A549 (cell line): ENCODE results near the gene FLNB. TPM values are rescaled to one million over a fixed set of nuclear protein-coding genes. Genes with fewer than 3 reads are reported as not detected.

Experiments
- ATAC-seq, 2 experiments: fragments of 200-7000 bp in 1 of 2; fragments of >200 bp in 1 of 2; cut with Nextera tagmentation in 1 of 2; cut with Tn5 transposase in 1 of 2; 3 replicates each; pipeline versions ENCODE4 v1.8.0 to v1.9.1; 2018 to 2020; ENCODE audit warnings: mild to moderate bottlenecking in 1 of 2, moderate library complexity in 1 of 2
- CTCF ChIA-PET: fragments of 300-600 bp; sonication (Branson Sonifier 250); formaldehyde crosslinking; extraction: SDS; loops from one replicate; lab custom pipeline; 2021; ENCODE audit warnings: antibody characterized with exemption, inconsistent platforms; lab: Yijun Ruan, JAX
- POLR2A ChIA-PET: fragments of 350-600 bp; formaldehyde crosslinking; extraction: SDS; loops from one replicate; lab custom pipeline; 2021; ENCODE audit warnings: antibody characterized with exemption, inconsistent platforms; lab: Yijun Ruan, JAX
- DNase-seq, 2 experiments: peaks; one replicate each; pipeline versions ENCODE4 v3.0.0 to v3.0.0-alpha.2; 2011 to 2016; ENCODE audit warnings: low read depth in 1 of 2, low spot score in 1 of 2
- FAIRE-seq: peaks from 2 replicates; lab custom pipeline; 2011; peaks lifted over from hg19 to GRCh38; lab: Jason Lieb, UNC
- H3K27ac ChIP-seq, 2 experiments: fragments of >200 bp; sonication (Bioruptor Twin); formaldehyde crosslinking; 3 replicates each; pipeline ENCODE4 v1.5.1; 2016 to 2017
- H3K4me1 ChIP-seq: fragments of >200 bp; sonication (Bioruptor Twin); formaldehyde crosslinking; 3 replicates; pipeline ENCODE4 v1.6.1; 2016
- H3K4me2 ChIP-seq: fragments of >200 bp; sonication (Bioruptor Twin); formaldehyde crosslinking; 3 replicates; pipeline ENCODE4 v1.6.1; 2016
- H3K4me3 ChIP-seq: fragments of >200 bp; sonication (Bioruptor Twin); formaldehyde crosslinking; 3 replicates; pipeline ENCODE4 v1.5.1; 2016
- H3K9me3 ChIP-seq: fragments of >200 bp; sonication (Bioruptor Twin); formaldehyde crosslinking; 3 replicates; pipeline ENCODE4 v1.6.1; 2016
- BHLHE40 ChIP-seq: IDR thresholded peaks from 2 replicates; pipeline ENCODE4 v1.6.1; 2012; ENCODE audit warnings: low read depth, low read length, inconsistent platforms
- CBX8 ChIP-seq: fragments of 200-600 bp; sonication (generic); IDR thresholded peaks from 2 replicates; pipeline ENCODE4 v1.6.1; 2016
- CHD2 ChIP-seq: fragments of 150-350 bp; IDR thresholded peaks from 2 replicates; pipeline ENCODE4 v1.6.1; 2014; ENCODE audit warnings: low read length; ENCODE audit not compliant: partially characterized antibody
- CHD4 ChIP-seq: fragments of 200-600 bp; sonication (generic); IDR thresholded peaks from 2 replicates; pipeline ENCODE4 v1.6.1; 2016; ENCODE audit warnings: antibody characterized with exemption, mild to moderate bottlenecking, borderline replicate concordance
- CTCF ChIP-seq: fragments of >200 bp; sonication (Bioruptor Twin); formaldehyde crosslinking; IDR thresholded peaks from 3 replicates; pipeline ENCODE4 v1.5.1; 2016
- E2F6 ChIP-seq: IDR thresholded peaks from 2 replicates; pipeline ENCODE4 v1.6.1; 2012; ENCODE audit warnings: low read depth, borderline replicate concordance
- ELK1 ChIP-seq: fragments of 150-350 bp; IDR thresholded peaks from 2 replicates; pipeline ENCODE4 v1.6.1; 2014; ENCODE audit warnings: low read depth, mild to moderate bottlenecking, low read length
- EP300 ChIP-seq, 2 experiments: fragments of >200 bp; sonication (Bioruptor Twin); formaldehyde crosslinking; IDR thresholded peaks; 2 replicates in 1 of 2; 3 replicates in 1 of 2; pipeline ENCODE4 v1.6.1; 2016 to 2017
- ESRRA ChIP-seq: fragments of 150-350 bp; IDR thresholded peaks from 2 replicates; pipeline ENCODE4 v1.6.1; 2014; ENCODE audit warnings: mild to moderate bottlenecking, low read length, borderline replicate concordance
- HES2 ChIP-seq: fragments of >200 bp; sonication (Bioruptor Twin); formaldehyde crosslinking; IDR thresholded peaks from 2 replicates; pipeline ENCODE4 v1.6.1; 2016
- HEYL ChIP-seq: fragments of 250-450 bp; sonication (Bioruptor Pico); IDR thresholded peaks from 2 replicates; pipeline ENCODE4 v1.8.0; 2021; ENCODE audit warnings: mild to moderate bottlenecking, moderate library complexity
- HOXB5 ChIP-seq: fragments of 250-450 bp; sonication (Bioruptor Pico); IDR thresholded peaks from 2 replicates; pipeline ENCODE4 v1.5.0; 2020; ENCODE audit warnings: mild to moderate bottlenecking, moderate library complexity
- JUN ChIP-seq, 2 experiments: fragments of >200 bp; sonication (Bioruptor Twin); formaldehyde crosslinking; IDR thresholded peaks; 2 replicates in 1 of 2; 3 replicates in 1 of 2; pipeline ENCODE4 v1.6.1; 2016 to 2017
- MYC ChIP-seq: IDR thresholded peaks from 2 replicates; pipeline ENCODE4 v1.6.1; 2012; ENCODE audit warnings: mild to moderate bottlenecking, inconsistent platforms, low read length, improper control_type of control experiment, borderline replicate concordance
- NR3C1 ChIP-seq: fragments of >200 bp; sonication (Bioruptor Twin); formaldehyde crosslinking; IDR thresholded peaks from 3 replicates; pipeline ENCODE4 v1.6.1; 2017
- POLR2AphosphoS2 ChIP-seq: conservative IDR thresholded peaks from 2 replicates; pipeline ENCODE4 v1.6.1; 2012; ENCODE audit warnings: low read length, improper control_type of control experiment, inconsistent platforms
- RCOR1 ChIP-seq: fragments of 150-350 bp; IDR thresholded peaks from 2 replicates; pipeline ENCODE4 v1.6.1; 2014; ENCODE audit warnings: antibody characterized with exemption, low read length, low read depth
- RFX5 ChIP-seq: fragments of 450-650 bp; IDR thresholded peaks from 2 replicates; pipeline ENCODE4 v1.7.1; 2014; ENCODE audit warnings: antibody characterized with exemption, mild to moderate bottlenecking, moderate library complexity
- TFCP2L1 ChIP-seq: fragments of 250-450 bp; sonication (Bioruptor Pico); IDR thresholded peaks from 2 replicates; pipeline ENCODE4 v1.5.0; 2021; ENCODE audit warnings: mild to moderate bottlenecking
- TP53 ChIP-seq: fragments of 250-450 bp; sonication (Bioruptor Pico); IDR thresholded peaks from 2 replicates; pipeline ENCODE4 v1.5.0; 2021; ENCODE audit warnings: mild to moderate bottlenecking, moderate library complexity
- ZSCAN20 ChIP-seq: fragments of 250-450 bp; sonication (Bioruptor Pico); IDR thresholded peaks from 2 replicates; pipeline ENCODE4 v1.8.0; 2022; ENCODE audit warnings: mild to moderate bottlenecking, moderate library complexity
- WGBS: methylation state at CpG from one replicate; pipeline ENCODE4 v1.1.6; 2017; ENCODE audit errors: missing lambda C conversion rate; 5-methylcytosine and 5-hydroxymethylcytosine counted together
- polyA plus RNA-seq, 4 experiments: library from polyadenylated mRNA; depleted of rRNA in 3 of 4; stranded (reverse); fragments of >200 nt; fragmentation: RNase III in 1 of 4; extraction: RNeasy Plus Mini Kit Qiagen cat#74134 plus additional on column Dnase treatment in 1 of 4; gene quantifications; 2 replicates in 3 of 4; 3 replicates in 1 of 4; pipeline ENCODE4 v1.2.3, GENCODE V29; 2011 to 2017

Gene FLNB
- polyA plus RNA-seq, 2 of the 4 experiments (the other 2 are of a cell fraction): 235 to 439 TPM

- TF ChIP-seq TFCP2L1 (CRISPR knock-in tag) (no peak), CHD4 (no peak), HOXB5 (CRISPR knock-in tag) (no peak)
- TF ChIP-seq, all 56 proteins: peak for 0
Measured at GRCh38 chr3:58116985-58117384, 108.8 kb downstream of the FLNB start (continued).

GRCh38 chr3:58117561-58118181, 109.4 kb downstream of the FLNB start:
- FAIRE-seq: no peak

GRCh38 chr3:58119186-58119585, 111.0 kb downstream of the FLNB start:
- ChIA-PET CTCF (interaction anchor here (0.8 kb wide), 2 partner anchors 25 to 111 kb away, joined by 3 read pairs; no protein-coding TSS in a partner anchor), POLR2A (no interaction called here)
- 93% methylated on average over 6 of the region's 6 CpGs for WGBS
- TF ChIP-seq NR3C1 (no peak), RCOR1 (no peak), CHD4 (no peak), TP53 (CRISPR knock-in tag) (no peak), POLR2AphosphoS2 (no peak), HEYL (CRISPR knock-in tag) (no peak), EP300 (IDR thresholded peaks at IDR 0.05) (no peak), BHLHE40 (no peak), E2F6 (no peak), CTCF (no peak), ELK1 (no peak), ZSCAN20 (CRISPR knock-in tag) (no peak), HES2 (no peak), ESRRA (no peak), RFX5 (no peak), MYC (no peak)
- Histone ChIP-seq H3K4me2 (no peak overlapping the region), H3K27ac (peak overlapping the region in 1 of 2 experiments; percentile 22; a peak in 1 of 6 replicates), H3K9me3 (no peaks in the 10 kb centered on the region), H3K4me3 (no peak overlapping the region), H3K4me1 (peaks cover 46% of the 10 kb centered on the region)
- no peak for ATAC-seq
- no peak for FAIRE-seq
- no peak for DNase-seq

More at GRCh38 chr3:58117561-58118181, 109.4 kb downstream of the FLNB start:
- H3K4me1 ChIP-seq: peaks cover 46% of the 10 kb centered on the region
- H3K27ac ChIP-seq: peak overlapping the region; percentile 29 to 40; a peak in 4 of 6 replicates
- no peak overlapping the region; the same call in 2 of the 3 replicates for H3K4me2 ChIP-seq
- TF ChIP-seq JUN (IDR thresholded peaks at IDR 0.05): 0 out of 5 replicates have a peak, but pooled peaks of 1 of the 2 experiments have one; percentile 1
- no peak for TF ChIP-seq ZSCAN20 (CRISPR knock-in tag)
- no peak for TF ChIP-seq CHD2
- TF ChIP-seq TP53 (CRISPR knock-in tag): no peak
- TF ChIP-seq CBX8: no peak
- TF ChIP-seq ELK1: no peak
- TF ChIP-seq, all 56 proteins: peak for 1
- ChIA-PET CTCF (no interaction called here), POLR2A (no interaction called here)
- ATAC-seq (no peak; a peak in 1 of 6 replicates), DNase-seq (no peak)
- H3K9me3 ChIP-seq: no peaks in the 10 kb centered on the region
- 77% methylated on average over 14 of the region's 14 CpGs for WGBS
- H3K4me3 ChIP-seq: no peak overlapping the region
